GM12872 (cell line): ENCODE data around the gene MOXD1.

Source experiments
- CTCF ChIP-seq: IDR thresholded peaks from 3 replicates; pipeline ENCODE4 v1.5.1; 2011; ENCODE audit warnings: low read depth, mild to moderate bottlenecking, low read length, moderate library complexity; ENCODE audit not compliant: insufficient read depth

Gene MOXD1

DNA sequence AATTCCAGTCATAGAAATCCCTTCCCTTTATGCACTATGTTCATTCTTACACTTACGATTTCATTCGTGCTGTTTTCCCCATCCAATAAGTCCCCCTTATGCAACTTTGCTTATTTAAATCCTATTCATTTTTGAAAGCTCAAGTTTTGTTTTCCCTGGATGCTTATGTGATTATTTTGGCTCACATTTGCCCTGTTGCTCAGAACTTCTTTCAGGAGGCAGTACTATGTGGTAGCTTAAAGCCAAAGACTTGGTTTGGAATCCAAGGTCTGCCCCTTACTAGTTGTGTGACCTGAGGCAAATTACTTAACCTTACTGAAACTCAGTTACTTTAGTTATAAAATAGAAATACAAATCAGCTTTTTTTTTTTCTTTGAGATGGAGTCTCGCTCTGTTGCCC, 59.6 kb downstream of the MOXD1 start:
- TF ChIP-seq CTCF, result no peak

GRCh38 chr6:132334521-132334885, 66.8 kb downstream of the MOXD1 start:
- TF ChIP-seq CTCF, result no peak

- no peak for TF ChIP-seq CTCF
Observed at GRCh38 chr6:132333639-132334520, 67.4 kb downstream of the MOXD1 start.

- TF ChIP-seq CTCF, result no peak
Observed at GRCh38 chr6:132330759-132331158, 70.5 kb downstream of the MOXD1 start.

DNA sequence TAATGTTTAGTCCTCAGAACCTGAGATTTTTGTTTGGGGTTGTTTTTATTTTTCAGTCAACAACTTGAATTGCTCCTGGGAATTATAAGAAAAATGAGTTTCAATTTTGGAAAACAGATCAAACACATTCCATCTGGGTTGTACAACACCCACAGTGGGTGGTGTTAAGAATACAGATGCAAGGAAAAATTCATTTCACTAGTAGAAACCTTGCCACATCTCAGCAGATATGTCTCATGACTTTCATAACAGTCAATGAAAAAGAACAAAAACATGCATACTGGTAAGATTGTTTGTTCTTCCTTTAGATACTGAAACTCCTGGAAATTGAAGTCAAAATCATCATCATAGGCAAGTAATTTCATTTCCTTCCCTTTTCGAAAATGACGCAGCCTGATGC, 78.9 kb downstream of the MOXD1 start:
- no peak for TF ChIP-seq CTCF

DNA sequence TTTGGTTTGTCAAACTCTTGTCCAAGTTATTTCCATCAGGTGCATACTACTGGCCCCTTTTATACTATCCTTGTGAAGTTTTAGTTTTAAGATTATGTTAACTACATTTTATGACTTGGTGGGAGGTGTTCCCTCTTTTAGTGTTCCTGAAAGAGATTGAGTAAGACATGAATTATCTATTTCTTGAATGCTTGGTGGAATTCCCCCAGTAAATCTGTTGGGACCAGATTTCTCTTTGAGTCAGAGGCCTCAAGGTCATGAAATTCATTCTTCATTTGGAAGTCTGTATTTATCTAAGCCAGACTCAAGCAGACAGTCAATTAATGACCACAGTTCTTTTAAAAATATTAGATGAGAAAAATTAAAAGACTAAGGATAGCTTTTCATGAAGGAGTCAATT, 81.3 kb downstream of the MOXD1 start:
- no peak for TF ChIP-seq CTCF

DNA sequence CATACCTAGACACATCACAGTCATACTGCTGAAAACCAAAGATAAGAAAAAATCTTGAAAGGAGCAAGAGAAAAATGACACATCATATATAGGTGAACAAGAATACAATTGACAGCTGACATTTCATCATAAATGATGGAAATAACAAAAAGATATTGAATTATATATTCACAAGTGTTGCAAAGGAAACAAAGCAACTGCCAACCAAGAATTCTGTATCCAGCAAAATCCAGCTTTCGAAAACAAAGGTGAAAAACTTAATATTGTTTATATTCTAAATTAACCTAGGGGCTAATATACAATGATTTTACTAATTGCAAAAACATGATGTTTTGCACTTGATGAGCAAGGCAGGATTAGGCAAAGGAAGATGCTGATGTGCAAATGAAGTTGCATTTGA, 84.3 kb downstream of the MOXD1 start:
- TF ChIP-seq CTCF, result no peak
